Ishikawa (cell line): ENCODE measurements around the gene ZNF414.

Experiments used
- MAX ChIP-seq: IDR thresholded peaks from 2 replicates; pipeline ENCODE4 v1.6.1; 2012
- NFIC ChIP-seq: IDR thresholded peaks from 2 replicates; pipeline ENCODE4 v1.6.1; 2012

- TF ChIP-seq MAX (no peak), NFIC (no peak)
These were observed 36.1 kb upstream of the ZNF414 start for GRCh38 chr19:8550070-8550469.
